Measurements from ENCODE around the gene CCDC150.

CCDC150 gene

DNA sequence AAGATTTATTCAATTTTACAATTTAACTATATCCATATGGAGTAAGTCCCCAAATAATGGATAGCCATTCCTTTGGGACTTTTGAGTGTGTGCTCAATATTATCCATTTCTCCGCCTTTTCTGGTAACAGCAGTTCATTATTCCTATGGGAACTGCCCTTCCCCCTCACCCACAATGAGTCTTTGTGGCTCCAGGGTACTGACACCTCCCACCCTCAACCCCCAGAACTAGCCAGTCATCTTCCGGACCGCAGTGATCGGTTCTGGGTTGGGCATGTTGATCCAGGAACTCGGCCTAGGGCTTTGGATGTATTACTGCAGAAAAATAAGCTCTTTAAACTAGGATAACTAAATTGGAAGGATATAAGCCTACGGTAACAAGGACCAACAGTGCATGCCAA is 45.4 kb upstream of the CCDC150 start:
- no peaks in the 10 kb centered on the region for H3K9me3 ChIP-seq (ENCODE audit: insufficient read depth, low read length)
- H3K4me2 ChIP-seq (ENCODE audit: low read depth, low read length, poor library complexity, severe bottlenecking), result no peak overlapping the region
- H3K27me3 ChIP-seq (ENCODE audit: low read length), result 0 out of 2 replicates have a peak, but pooled peaks cover 3% of the 10 kb centered on the region
- H4K20me1 ChIP-seq (ENCODE audit: low read depth, low read length), result no peaks in the 10 kb centered on the region
- no peaks in the 10 kb centered on the region for H3K79me2 ChIP-seq (ENCODE audit: insufficient read depth, low read length)
- TF ChIP-seq, protein P1, sequence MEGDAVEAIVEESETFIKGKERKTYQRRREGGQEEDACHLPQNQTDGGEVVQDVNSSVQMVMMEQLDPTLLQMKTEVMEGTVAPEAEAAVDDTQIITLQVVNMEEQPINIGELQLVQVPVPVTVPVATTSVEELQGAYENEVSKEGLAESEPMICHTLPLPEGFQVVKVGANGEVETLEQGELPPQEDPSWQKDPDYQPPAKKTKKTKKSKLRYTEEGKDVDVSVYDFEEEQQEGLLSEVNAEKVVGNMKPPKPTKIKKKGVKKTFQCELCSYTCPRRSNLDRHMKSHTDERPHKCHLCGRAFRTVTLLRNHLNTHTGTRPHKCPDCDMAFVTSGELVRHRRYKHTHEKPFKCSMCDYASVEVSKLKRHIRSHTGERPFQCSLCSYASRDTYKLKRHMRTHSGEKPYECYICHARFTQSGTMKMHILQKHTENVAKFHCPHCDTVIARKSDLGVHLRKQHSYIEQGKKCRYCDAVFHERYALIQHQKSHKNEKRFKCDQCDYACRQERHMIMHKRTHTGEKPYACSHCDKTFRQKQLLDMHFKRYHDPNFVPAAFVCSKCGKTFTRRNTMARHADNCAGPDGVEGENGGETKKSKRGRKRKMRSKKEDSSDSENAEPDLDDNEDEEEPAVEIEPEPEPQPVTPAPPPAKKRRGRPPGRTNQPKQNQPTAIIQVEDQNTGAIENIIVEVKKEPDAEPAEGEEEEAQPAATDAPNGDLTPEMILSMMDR (IDR thresholded peaks at IDR 0.05; ENCODE audit: insufficient read depth, low read length, poor library complexity, severe bottlenecking), result no peak
- no peak for TF ChIP-seq EZH2phosphoT487 (conservative IDR thresholded peaks at IDR 0.05; ENCODE audit: low read length)
- H3K4me3 ChIP-seq (ENCODE audit: insufficient read depth, low read length, poor library complexity, severe bottlenecking), result no peak overlapping the region
- H3K27ac ChIP-seq (ENCODE audit: low read depth, low read length), result no peak overlapping the region
- no peaks in the 10 kb centered on the region for H3K9me2 ChIP-seq (replicated peaks; ENCODE audit: insufficient read depth, low read length)
- no peaks in the 10 kb centered on the region for H3K36me3 ChIP-seq (ENCODE audit: low read length)
- H2AFZ ChIP-seq (ENCODE audit: low read depth, low read length, severe bottlenecking), result no peak overlapping the region
- H3K9ac ChIP-seq (ENCODE audit: low read length), result no peak overlapping the region
- no peaks in the 10 kb centered on the region for H3F3A ChIP-seq (ENCODE audit: insufficient read depth)

DNA sequence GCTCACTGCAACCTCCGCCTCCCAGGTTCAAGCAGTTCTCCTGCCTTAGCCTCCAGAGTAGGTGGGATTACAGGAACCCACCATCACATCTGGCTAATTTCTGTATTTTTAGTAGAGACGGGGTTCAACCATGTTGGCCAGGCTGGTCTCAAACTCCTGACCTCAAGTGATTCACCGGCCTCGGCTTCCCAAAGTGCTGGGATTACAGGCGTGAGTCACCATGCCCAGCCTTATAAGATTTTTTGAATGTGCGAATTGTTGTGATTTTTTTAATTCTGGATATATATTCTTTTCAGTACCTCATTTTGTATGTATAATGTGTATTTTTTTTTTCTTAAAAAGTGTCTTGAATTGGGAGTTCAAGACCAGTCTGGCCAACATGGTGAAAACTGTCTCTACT is 42.0 kb upstream of the CCDC150 start:
- Histone ChIP-seq H3K36me3 (ENCODE audit: low read length) (no peaks in the 10 kb centered on the region), H3K4me2 (ENCODE audit: low read depth, low read length, poor library complexity, severe bottlenecking) (no peak overlapping the region), H3K27me3 (ENCODE audit: low read length) (0 out of 2 replicates have a peak, but pooled peaks cover 3% of the 10 kb centered on the region), H3K79me2 (ENCODE audit: insufficient read depth, low read length) (no peaks in the 10 kb centered on the region), H3K4me3 (ENCODE audit: insufficient read depth, low read length, poor library complexity, severe bottlenecking) (no peak overlapping the region), H3K9ac (ENCODE audit: low read length) (no peak overlapping the region), H3K9me3 (ENCODE audit: insufficient read depth, low read length) (no peaks in the 10 kb centered on the region), H3K9me2 (replicated peaks; ENCODE audit: insufficient read depth, low read length) (no peaks in the 10 kb centered on the region), H3F3A (ENCODE audit: insufficient read depth) (no peaks in the 10 kb centered on the region), H4K20me1 (ENCODE audit: low read depth, low read length) (no peaks in the 10 kb centered on the region), H3K27ac (ENCODE audit: low read depth, low read length) (no peak overlapping the region), H2AFZ (ENCODE audit: low read depth, low read length, severe bottlenecking) (no peak overlapping the region)
- no peak for TF ChIP-seq EZH2phosphoT487 (conservative IDR thresholded peaks at IDR 0.05; ENCODE audit: low read length)
- TF ChIP-seq, protein P1 (IDR thresholded peaks at IDR 0.05; ENCODE audit: insufficient read depth, low read length, poor library complexity, severe bottlenecking), result no peak

DNA sequence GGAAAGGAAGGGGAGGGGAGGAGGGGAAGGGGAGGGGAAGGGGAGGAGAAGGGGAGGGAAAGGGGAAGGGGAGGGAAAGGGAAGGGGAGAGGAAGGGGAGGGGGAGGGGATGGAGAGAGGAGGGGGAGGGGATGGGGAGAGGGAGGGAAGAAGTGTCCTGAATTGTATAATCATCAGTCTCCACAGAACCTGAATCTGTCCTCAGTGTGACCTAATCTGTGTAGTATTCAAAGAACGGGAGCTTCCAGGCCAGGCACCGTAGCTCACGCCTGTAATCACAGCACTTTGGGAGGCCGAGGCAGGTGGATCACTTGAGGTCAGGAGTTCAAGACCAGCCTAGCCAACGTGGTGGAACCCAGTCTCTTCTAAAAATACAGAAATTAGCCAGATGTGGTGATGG is 41.1 kb upstream of the CCDC150 start:
- Histone ChIP-seq H3K27me3 (ENCODE audit: low read length) (0 out of 2 replicates have a peak, but pooled peaks cover 3% of the 10 kb centered on the region), H3K36me3 (ENCODE audit: low read length) (no peaks in the 10 kb centered on the region), H3K9me3 (ENCODE audit: insufficient read depth, low read length) (no peaks in the 10 kb centered on the region), H3K27ac (ENCODE audit: low read depth, low read length) (no peak overlapping the region), H3K9ac (ENCODE audit: low read length) (no peak overlapping the region), H3K79me2 (ENCODE audit: insufficient read depth, low read length) (no peaks in the 10 kb centered on the region), H3K4me3 (ENCODE audit: insufficient read depth, low read length, poor library complexity, severe bottlenecking) (no peak overlapping the region), H4K20me1 (ENCODE audit: low read depth, low read length) (no peaks in the 10 kb centered on the region), H3F3A (ENCODE audit: insufficient read depth) (no peaks in the 10 kb centered on the region), H3K9me2 (replicated peaks; ENCODE audit: insufficient read depth, low read length) (no peaks in the 10 kb centered on the region), H2AFZ (ENCODE audit: low read depth, low read length, severe bottlenecking) (no peak overlapping the region), H3K4me2 (ENCODE audit: low read depth, low read length, poor library complexity, severe bottlenecking) (no peak overlapping the region)
- TF ChIP-seq, protein P1 (IDR thresholded peaks at IDR 0.05; ENCODE audit: insufficient read depth, low read length, poor library complexity, severe bottlenecking), result no peak
- no peak for TF ChIP-seq EZH2phosphoT487 (conservative IDR thresholded peaks at IDR 0.05; ENCODE audit: low read length)
